HEK293 (cell line): ENCODE results near the gene ELMO1.

Experiments
- CTCF ChIA-PET: fragments of 350-600 bp; formaldehyde crosslinking; extraction: SDS; loops from one replicate; lab custom pipeline; 2021; ENCODE audit warnings: antibody characterized with exemption; lab: Yijun Ruan, JAX
- POLR2A ChIA-PET: fragments of 300-600 bp; formaldehyde crosslinking; extraction: SDS; loops from one replicate; lab custom pipeline; 2020; ENCODE audit warnings: antibody characterized with exemption, inconsistent platforms; lab: Yijun Ruan, JAX
- H3K27ac ChIP-seq: fragments of 200-500 bp; sonication (Bioruptor generic); 2 replicates; pipeline ENCODE4 v1.5.1; 2014; ENCODE audit warnings: low read depth, low read length, control low read depth, inconsistent platforms; ENCODE audit errors: extremely low read depth
- H3K36me3 ChIP-seq, 2 experiments: fragments of 200-500 bp in 1 of 2; sonication (Bioruptor generic) in 1 of 2; 1 replicate in 1 of 2; 2 replicates in 1 of 2; pipeline ENCODE4 v1.5.1; 2014 to 2017; ENCODE audit warnings: inconsistent platforms in 2 of 2, low read length in 2 of 2; ENCODE audit not compliant: control insufficient read depth in 2 of 2, insufficient read depth in 1 of 2
- H3K4me1 ChIP-seq: fragments of 200-500 bp; sonication (Bioruptor generic); 2 replicates; pipeline ENCODE4 v1.5.1; 2014; ENCODE audit warnings: mild to moderate bottlenecking, low read length, inconsistent platforms; ENCODE audit not compliant: control insufficient read depth, insufficient read depth
- H3K4me3 ChIP-seq: 2 replicates; pipeline ENCODE4 v1.5.1; 2011; ENCODE audit warnings: low read depth, mild to moderate bottlenecking, control low read depth, low read length, moderate library complexity
- H3K9me3 ChIP-seq: fragments of 200-500 bp; sonication (Bioruptor generic); 2 replicates; pipeline ENCODE4 v1.5.1; 2014; ENCODE audit warnings: low read depth, low read length, inconsistent platforms; ENCODE audit not compliant: control insufficient read depth, insufficient read depth
- ATF2 ChIP-seq: fragments of 450-650 bp; formaldehyde crosslinking; IDR thresholded peaks from 2 replicates; pipeline ENCODE4 v1.5.1; 2016; ENCODE audit warnings: missing biosample characterization, missing genetic modification characterization, low read depth
- GLI4 ChIP-seq: fragments of 450-650 bp; formaldehyde crosslinking; IDR thresholded peaks from 2 replicates; pipeline ENCODE4 v1.5.1; 2016; ENCODE audit warnings: missing biosample characterization, missing genetic modification characterization
- PBX3 ChIP-seq: sonication (generic); formaldehyde crosslinking; IDR thresholded peaks from 2 replicates; pipeline ENCODE4 v1.8.1; 2022; ENCODE audit warnings: mild to moderate bottlenecking, moderate library complexity, missing genetic modification reagents
- PRDM10 ChIP-seq: fragments of 450-650 bp; formaldehyde crosslinking; IDR thresholded peaks from 2 replicates; pipeline ENCODE4 v1.5.1; 2016; ENCODE audit warnings: missing biosample characterization, missing genetic modification characterization
- SCRT1 ChIP-seq: fragments of 450-650 bp; formaldehyde crosslinking; IDR thresholded peaks from 2 replicates; pipeline ENCODE4 v1.5.1; 2016; ENCODE audit warnings: missing biosample characterization, missing genetic modification characterization, borderline replicate concordance
- TRIM28 ChIP-seq: IDR thresholded peaks from 2 replicates; pipeline ENCODE4 v1.6.1; 2011; ENCODE audit warnings: low read length, control low read depth, borderline replicate concordance
- WT1 ChIP-seq: fragments of 450-650 bp; formaldehyde crosslinking; IDR thresholded peaks from 2 replicates; pipeline ENCODE4 v1.5.1; 2016; ENCODE audit warnings: missing biosample characterization, missing genetic modification characterization
- ZNF19 ChIP-seq: fragments of 450-650 bp; formaldehyde crosslinking; IDR thresholded peaks from 2 replicates; pipeline ENCODE4; 2016; ENCODE audit warnings: missing biosample characterization, missing genetic modification characterization, low read depth
- ZNF280D ChIP-seq: fragments of 450-650 bp; formaldehyde crosslinking; IDR thresholded peaks from 2 replicates; pipeline ENCODE4 v1.5.1; 2016; ENCODE audit warnings: missing biosample characterization, missing genetic modification characterization
- ZNF335 ChIP-seq: fragments of 450-650 bp; formaldehyde crosslinking; conservative IDR thresholded peaks from 2 replicates; pipeline ENCODE4 v1.5.1; 2016; ENCODE audit warnings: missing biosample characterization, missing genetic modification characterization
- ZNF341 ChIP-seq: fragments of 450-650 bp; formaldehyde crosslinking; IDR thresholded peaks from 2 replicates; pipeline ENCODE4; 2016; ENCODE audit warnings: low read depth, missing biosample characterization, missing genetic modification characterization
- ZNF394 ChIP-seq: fragments of 450-650 bp; formaldehyde crosslinking; IDR thresholded peaks from 2 replicates; pipeline ENCODE4 v1.5.1; 2016; ENCODE audit warnings: missing biosample characterization, missing genetic modification characterization, mild to moderate bottlenecking, moderate library complexity, borderline replicate concordance
- ZNF416 ChIP-seq: fragments of 450-650 bp; formaldehyde crosslinking; IDR thresholded peaks from 2 replicates; pipeline ENCODE4 v1.5.1; 2016; ENCODE audit warnings: missing biosample characterization, missing genetic modification characterization
- ZNF501 ChIP-seq: fragments of 450-650 bp; formaldehyde crosslinking; IDR thresholded peaks from 2 replicates; pipeline ENCODE4 v1.5.1; 2016; ENCODE audit warnings: missing biosample characterization, missing genetic modification characterization
- ZNF513 ChIP-seq: fragments of 450-650 bp; IDR thresholded peaks from 2 replicates; pipeline ENCODE4 v1.5.1; 2018; ENCODE audit warnings: missing biosample characterization, missing genetic modification characterization
- ZNF514 ChIP-seq: fragments of 450-650 bp; formaldehyde crosslinking; IDR thresholded peaks from 2 replicates; pipeline ENCODE4 v1.5.1; 2016; ENCODE audit warnings: missing biosample characterization, missing genetic modification characterization
- ZNF549 ChIP-seq: fragments of 450-650 bp; IDR thresholded peaks from 2 replicates; pipeline ENCODE4 v1.5.1; 2018; ENCODE audit warnings: missing biosample characterization, missing genetic modification characterization, mild to moderate bottlenecking, inconsistent platforms, moderate library complexity
- ZNF561 ChIP-seq: fragments of 450-650 bp; IDR thresholded peaks from 2 replicates; pipeline ENCODE4 v1.5.1; 2018; ENCODE audit warnings: missing biosample characterization, missing genetic modification characterization, borderline replicate concordance
- ZNF600 ChIP-seq: fragments of 450-650 bp; formaldehyde crosslinking; IDR thresholded peaks from 2 replicates; pipeline ENCODE4 v1.5.1; 2016; ENCODE audit warnings: missing biosample characterization, missing genetic modification characterization
- ZNF629 ChIP-seq: fragments of 450-650 bp; formaldehyde crosslinking; IDR thresholded peaks from 2 replicates; pipeline ENCODE4 v1.5.1; 2017; ENCODE audit warnings: missing biosample characterization, missing genetic modification characterization
- ZNF658 ChIP-seq: fragments of 450-650 bp; formaldehyde crosslinking; IDR thresholded peaks from 2 replicates; pipeline ENCODE4; 2016; ENCODE audit warnings: missing biosample characterization, missing genetic modification characterization
- ZNF768 ChIP-seq: fragments of 450-650 bp; formaldehyde crosslinking; IDR thresholded peaks from 2 replicates; pipeline ENCODE4 v1.5.1; 2018; ENCODE audit warnings: missing biosample characterization, mild to moderate bottlenecking, missing genetic modification characterization
- ZNF777 ChIP-seq: fragments of 450-650 bp; formaldehyde crosslinking; IDR thresholded peaks from 2 replicates; pipeline ENCODE4 v1.5.1; 2017; ENCODE audit warnings: missing biosample characterization, missing genetic modification characterization, borderline replicate concordance
- ZNF785 ChIP-seq: fragments of 450-650 bp; formaldehyde crosslinking; IDR thresholded peaks from 2 replicates; pipeline ENCODE4 v1.5.1; 2016; ENCODE audit warnings: missing biosample characterization, missing genetic modification characterization
- ZNF843 ChIP-seq: fragments of 450-650 bp; formaldehyde crosslinking; IDR thresholded peaks from 2 replicates; pipeline ENCODE4 v1.5.1; 2016; ENCODE audit warnings: missing biosample characterization, missing genetic modification characterization

Gene ELMO1

GRCh38 chr7:37112876-37113275 is 335.8 kb downstream of the ELMO1 start:
- ChIA-PET POLR2A (no interaction called here), CTCF (no interaction called here)

GRCh38 chr7:37112218-37112617 is 336.4 kb downstream of the ELMO1 start:
- ChIA-PET POLR2A (no interaction called here), CTCF (no interaction called here)
- Histone ChIP-seq H3K4me1 (no peaks in the 10 kb centered on the region), H3K4me3 (no peak overlapping the region), H3K36me3 (no peaks in the 10 kb centered on the region), H3K27ac (no peak overlapping the region), H3K9me3 (no peaks in the 10 kb centered on the region)
- TF ChIP-seq ZNF19 (tag by site-specific recombination) (no peak), ZNF394 (tag by site-specific recombination) (no peak), ATF2 (tag by site-specific recombination) (no peak), ZNF501 (tag by site-specific recombination) (no peak), ZNF658 (tag by site-specific recombination) (no peak), ZNF843 (tag by site-specific recombination) (no peak), PRDM10 (tag by site-specific recombination) (no peak), ZNF335 (tag by site-specific recombination) (no peak), GLI4 (tag by site-specific recombination) (no peak)

More at GRCh38 chr7:37112876-37113275, 335.8 kb downstream of the ELMO1 start:
- TF ChIP-seq ZNF549 (tag by site-specific recombination) (no peak), ZNF501 (tag by site-specific recombination) (no peak), ZNF768 (tag by site-specific recombination) (no peak), SCRT1 (no peak), ZNF416 (tag by site-specific recombination) (no peak), ZNF280D (tag by site-specific recombination) (no peak), ZNF513 (no peak), ZNF341 (no peak), ZNF514 (tag by site-specific recombination) (no peak), ZNF777 (no peak), ZNF600 (tag by site-specific recombination) (no peak), WT1 (no peak), TRIM28 (no peak), ZNF785 (tag by site-specific recombination) (no peak), ZNF561 (tag by site-specific recombination) (no peak), PBX3 (no peak), ZNF629 (tag by site-specific recombination) (no peak)
- Histone ChIP-seq H3K9me3 (no peaks in the 10 kb centered on the region), H3K27ac (no peak overlapping the region), H3K4me3 (no peak overlapping the region), H3K4me1 (no peaks in the 10 kb centered on the region), H3K36me3 (no peaks in the 10 kb centered on the region)
